Stimulated activated CD4-positive, alpha-beta T cell treated with anti-CD3 and anti-CD28 coated beads, Interleukin-12 subunit alpha, Interleukin-12 subunit beta, amount 100 ng/mL, for 4 hours (primary cell): ENCODE data around the gene BCAS1.
A peak's percentile ranks its signal among the peaks of the same experiment; 100 is the strongest.

Experiments used
- DNase-seq: peaks from one replicate; pipeline ENCODE4 v3.0.0-alpha.2; 2020

BCAS1 gene

GRCh38 chr20:54076259-54076658 is 5.9 kb upstream of the BCAS1 start:
- DNase-seq: no peak

GRCh38 chr20:54075322-54075721 is 4.9 kb upstream of the BCAS1 start:
- no peak for DNase-seq

- no peak for DNase-seq
Measured at GRCh38 chr20:54074511-54074910, 4.1 kb upstream of the BCAS1 start.

GRCh38 chr20:54073288-54073687 is 2.9 kb upstream of the BCAS1 start:
- DNase-seq: no peak

- DNase-seq: no peak
Measured at GRCh38 chr20:54069501-54069971, 858 bp downstream of the BCAS1 start.

GRCh38 chr20:54068966-54069365 is 1.4 kb downstream of the BCAS1 start:
- DNase-seq: no peak

GRCh38 chr20:54068495-54068894 is 1.9 kb downstream of the BCAS1 start:
- no peak for DNase-seq

GRCh38 chr20:54067606-54068174 is 2.7 kb downstream of the BCAS1 start:
- DNase-seq: no peak

GRCh38 chr20:54065601-54066038 is 4.8 kb downstream of the BCAS1 start:
- DNase-seq: no peak

- no peak for DNase-seq
Measured at GRCh38 chr20:54064939-54065338, 5.5 kb downstream of the BCAS1 start.

- DNase-seq: peak; percentile 7
Measured at GRCh38 chr20:54063992-54064676, 6.3 kb downstream of the BCAS1 start.

GRCh38 chr20:54063580-54063979 is 6.8 kb downstream of the BCAS1 start:
- no peak for DNase-seq

GRCh38 chr20:54062812-54063280 is 7.5 kb downstream of the BCAS1 start:
- DNase-seq: no peak

- DNase-seq: no peak
Measured at GRCh38 chr20:54061101-54061881, 9.1 kb downstream of the BCAS1 start.

GRCh38 chr20:54059691-54060364 is 10.6 kb downstream of the BCAS1 start:
- no peak for DNase-seq

- no peak for DNase-seq
Measured at GRCh38 chr20:54058420-54059139, 11.8 kb downstream of the BCAS1 start.

- DNase-seq: no peak
Measured at GRCh38 chr20:54056762-54057639, 13.4 kb downstream of the BCAS1 start.

GRCh38 chr20:54054516-54054915 is 15.9 kb downstream of the BCAS1 start:
- no peak for DNase-seq

- DNase-seq: no peak
Measured at GRCh38 chr20:54051068-54051467, 19.3 kb downstream of the BCAS1 start.

GRCh38 chr20:54048891-54049545 is 21.4 kb downstream of the BCAS1 start:
- no peak for DNase-seq

GRCh38 chr20:54048481-54048880 is 21.9 kb downstream of the BCAS1 start:
- no peak for DNase-seq
